Ovary (tissue), 9 donors: Measurements from ENCODE around the gene UAP1L1. TPM values are rescaled to one million over a fixed set of nuclear protein-coding genes. Genes with fewer than 3 reads are reported as not detected.
"Not testable (repeated sequence)": the region's sequence is repeated elsewhere in the genome, so short reads cannot be mapped to it uniquely, and the experiment has no call there.

Experiments used
- DNase-seq, 5 donors: peaks; one replicate each; pipeline ENCODE4 v3.0.0-alpha.2; 2019 to 2020
- H3K27ac ChIP-seq, 2 donors: fragments of 200-600 bp; one replicate each; pipeline versions ENCODE4 v1.5.1 to v1.8.0; 2019 to 2022
- H3K27me3 ChIP-seq: fragments of 200-600 bp; one replicate; pipeline ENCODE4 v1.8.0; 2022
- H3K36me3 ChIP-seq: fragments of 200-600 bp; sonication (generic); one replicate; pipeline ENCODE4 v1.5.1; 2019
- H3K4me1 ChIP-seq: one replicate; pipeline ENCODE4 v1.8.1; 2013; ENCODE audit warnings: mild to moderate bottlenecking, moderate library complexity; ENCODE audit not compliant: insufficient read depth
- H3K4me3 ChIP-seq: fragments of 200-600 bp; sonication (generic); one replicate; pipeline ENCODE4 v1.5.1; 2017
- H3K9me3 ChIP-seq, 2 donors: fragments of 200-600 bp in 1 of 2; sonication (generic) in 1 of 2; one replicate each; pipeline versions ENCODE4 v1.5.1 to v1.8.1; 2013 to 2019; ENCODE audit warnings: mild to moderate bottlenecking in 1 of 2, moderate library complexity in 1 of 2
- CTCF ChIP-seq, 3 donors: fragments of 450-650 bp in 2 of 3; fragments of 200-600 bp in 1 of 3; IDR thresholded peaks; one replicate each; pipeline versions ENCODE4 v1.5.1 to v1.8.0; 2016 to 2022; ENCODE audit warnings: antibody characterized with exemption in 3 of 3, mild to moderate bottlenecking in 1 of 3
- EP300 ChIP-seq: sonication (generic); formaldehyde crosslinking; IDR thresholded peaks from one replicate; pipeline ENCODE4 v1.6.1; 2017; ENCODE audit warnings: antibody characterized with exemption
- POLR2A ChIP-seq: fragments of 450-650 bp; IDR thresholded peaks from one replicate; pipeline ENCODE4 v1.6.1; 2017; ENCODE audit warnings: antibody characterized with exemption, mild to moderate bottlenecking, moderate library complexity
- WGBS, 3 donors: extraction: QIAGEN DNeasy Blood & Tissue Kit in 1 of 3; methylation state at CpG; one replicate each; pipeline versions ENCODE4 v1.1.5 to v1.1.7; 2013 to 2017; 5-methylcytosine and 5-hydroxymethylcytosine counted together
- intact Hi-C, 4 donors: fragments of 100-400 bp; cut with DNase I; formaldehyde crosslinking; loops; one replicate each; pipeline versions ENCODE4 v1.11.0 to v1.15.1; 2022 to 2023
- polyA plus RNA-seq, 2 donors: library from polyadenylated mRNA; stranded (reverse); fragments of 200-250 nt in 1 of 2; fragments of 350-450 nt in 1 of 2; fragmentation: Illumina TruSeq in 1 of 2; extraction: RNeasy Lipid Tissue Mini Kit (QIAGEN cat#74804) in 1 of 2; gene quantifications; one replicate each; pipeline ENCODE4 v1.2.3, GENCODE V29; 2013 to 2014
- total RNA-seq, 7 donors: library from RNA; depleted of rRNA in 2 of 7; stranded (reverse); fragments of >200 nt in 2 of 7; fragmentation: NEBNext Ultra II Directional in 3 of 7; extraction: Animal tissue kit (Norgen Biotek cat#: 25700) in 3 of 7; gene quantifications; one replicate each; pipeline versions ENCODE4 v1.1.0 to v1.2.4, GENCODE V29; 2016 to 2023
- donor health status: DM: no; HTN: no; CAD: no; lungs with moderate emphysema.
- donor health status: DM: no; HTN: no; CAD: no.
- donor health status: Bipolar disorder and iron deficiency.
- donor health status: DM: yes; HTN: yes; CAD: no.
- donor health status: DM: no; HTN: no; CAD: no.
- donor health status: DM: yes; HTN: yes; CAD: no.

The UAP1L1 gene
- total and polyA plus RNA-seq, 9 donors = 1.3 to 6.3 (median 4.1) TPM

- H3K4me3 ChIP-seq = no peak overlapping the region
- no peak overlapping the region for H3K27ac ChIP-seq
- 75 to 86% (median 80%) methylated on average over 15 of the region's 15 CpGs for WGBS, 3 donors
- H3K27me3 ChIP-seq = no peaks in the 10 kb centered on the region
- intact Hi-C loops = loop anchor here in 2 of 4 donors (5.0 kb wide), 3 partner anchors 78 to 243 kb away; partner anchors contain the start of genes LCN12 (in 1 of the 2) and PHPT1 (in 1 of the 2)
- no peak for DNase-seq
- no peaks in the 10 kb centered on the region for H3K36me3 ChIP-seq
- TF ChIP-seq EP300 = no peak
- TF ChIP-seq POLR2A = no peak
- TF ChIP-seq CTCF (IDR thresholded peaks at IDR 0.05) = no peak
- H3K9me3 ChIP-seq = no peaks in the 10 kb centered on the region
- H3K4me1 ChIP-seq = peaks cover 3% of the 10 kb centered on the region
Measured at GRCh38 chr9:137030006-137030405, 47.3 kb upstream of the UAP1L1 start.

- DNase-seq = no peak
- peaks cover 4% of the 10 kb centered on the region for H3K4me1 ChIP-seq
- intact Hi-C loops = loop anchor here in 2 of 4 donors (5.0 kb wide), 3 partner anchors 79 to 244 kb away; partner anchors contain the start of genes LCN12 (in 1 of the 2) and PHPT1 (in 1 of the 2)
- no peak for TF ChIP-seq EP300
- TF ChIP-seq POLR2A = no peak
- TF ChIP-seq CTCF (IDR thresholded peaks at IDR 0.05) = no peak
- 84 to 86% (median 86%) methylated on average over 51 to 65 of the region's 65 CpGs for WGBS, 3 donors
- H3K36me3 ChIP-seq = no peaks in the 10 kb centered on the region
- H3K4me3 ChIP-seq = no peak overlapping the region
- H3K9me3 ChIP-seq = no peaks in the 10 kb centered on the region
- H3K27ac ChIP-seq = no peak overlapping the region
- no peaks in the 10 kb centered on the region for H3K27me3 ChIP-seq
Measured at GRCh38 chr9:137030538-137031527, 46.5 kb upstream of the UAP1L1 start.

GRCh38 chr9:137031904-137032640, 45.2 kb upstream of the UAP1L1 start, which contains the start of gene FUT7:
TSS of gene FUT7 (minus strand) at chr9:137032088. CDS start at chr9:137031991, 97 bp downstream.
- H3K27me3 ChIP-seq = no peaks in the 10 kb centered on the region
- H3K4me3 ChIP-seq = no peak within 1 kb of the TSS
- intact Hi-C loops = loop anchor here in 2 of 4 donors (5.0 kb wide), 3 partner anchors 80 to 245 kb away; partner anchors contain the start of genes LCN12 (in 1 of the 2) and PHPT1 (in 1 of the 2)
- TF ChIP-seq EP300 (no peak), POLR2A (no peak), CTCF (IDR thresholded peaks at IDR 0.05) (no peak)
- no peak for DNase-seq
- H3K9me3 ChIP-seq = no peaks in the 10 kb centered on the region
- H3K4me1 ChIP-seq = peaks cover 4% of the 10 kb centered on the region
- no peak within 1 kb of the TSS for H3K27ac ChIP-seq
- WGBS, 3 donors = 57 to 71% (median 63%) methylated on average over 14 to 16 of the region's 16 CpGs
- H3K36me3 ChIP-seq = no peaks in the 10 kb centered on the region

GRCh38 chr9:137032858-137033257, 44.5 kb upstream of the UAP1L1 start:
- 85 to 89% (median 86%) methylated on average over 10 of the region's 10 CpGs for WGBS, 3 donors
- intact Hi-C loops = loop anchor here in 2 of 4 donors (5.0 kb wide), 3 partner anchors 81 to 246 kb away; partner anchors contain the start of genes LCN12 (in 1 of the 2) and PHPT1 (in 1 of the 2)
- no peak overlapping the region for H3K4me3 ChIP-seq

GRCh38 chr9:137033481-137033880, 43.8 kb upstream of the UAP1L1 start:
- H3K4me3 ChIP-seq, H3K36me3 ChIP-seq, H3K4me1 ChIP-seq, H3K27ac ChIP-seq, H3K27me3 ChIP-seq, DNase-seq, H3K9me3 ChIP-seq: not testable (repeated sequence)
- WGBS, 3 donors = 89 to 91% (median 90%) methylated on average over 5 of the region's 5 CpGs
- intact Hi-C loops = loop anchor here in 2 of 4 donors (5.0 kb wide), 3 partner anchors 81 to 246 kb away; partner anchors contain the start of genes LCN12 (in 1 of the 2) and PHPT1 (in 1 of the 2)

More at GRCh38 chr9:137032858-137033257, 44.5 kb upstream of the UAP1L1 start:
- Histone ChIP-seq H3K36me3 (no peaks in the 10 kb centered on the region), H3K9me3 (no peaks in the 10 kb centered on the region), H3K27me3 (no peaks in the 10 kb centered on the region), H3K27ac (no peak overlapping the region), H3K4me1 (peaks cover 4% of the 10 kb centered on the region)
- no peak for DNase-seq
- TF ChIP-seq EP300 = no peak
- no peak for TF ChIP-seq CTCF (IDR thresholded peaks at IDR 0.05)
- no peak for TF ChIP-seq POLR2A
